ENCODE measurements around the gene PRAME.
"Not testable (repeated sequence)": the region's sequence is repeated elsewhere in the genome, so short reads cannot be mapped to it uniquely, and the experiment has no call there.

Gene PRAME

GRCh38 chr22:22581524-22581923 is 22.5 kb upstream of the PRAME start:
- DNase-seq (ENCODE audit: low read depth in 2 of 2), result not testable (repeated sequence)

- no peak for DNase-seq (ENCODE audit: low read depth in 2 of 2)
Observed at GRCh38 chr22:22579869-22580604, 21.0 kb upstream of the PRAME start.

- no peak for DNase-seq (ENCODE audit: low read depth in 2 of 2)
Observed at GRCh38 chr22:22578702-22579424, 19.8 kb upstream of the PRAME start.

- no peak for DNase-seq (ENCODE audit: low read depth in 2 of 2)
Observed at GRCh38 chr22:22576989-22577427, 17.9 kb upstream of the PRAME start.

- DNase-seq (ENCODE audit: low read depth in 2 of 2), result no peak
Observed at GRCh38 chr22:22576244-22576988, 17.4 kb upstream of the PRAME start.

GRCh38 chr22:22574361-22574760 is 15.3 kb upstream of the PRAME start:
- no peak for DNase-seq (ENCODE audit: low read depth in 2 of 2)

GRCh38 chr22:22573047-22573889 is 14.2 kb upstream of the PRAME start:
- DNase-seq (ENCODE audit: low read depth in 2 of 2), result no peak

- DNase-seq (ENCODE audit: low read depth in 2 of 2), result no peak
Observed at GRCh38 chr22:22571862-22572261, 12.8 kb upstream of the PRAME start.

- no peak for DNase-seq (ENCODE audit: low read depth in 2 of 2)
Observed at GRCh38 chr22:22571429-22571828, 12.4 kb upstream of the PRAME start.

- no peak for DNase-seq (ENCODE audit: low read depth in 2 of 2)
Observed at GRCh38 chr22:22569218-22569617, 10.2 kb upstream of the PRAME start.

- DNase-seq (ENCODE audit: low read depth in 2 of 2), result no peak
Observed at GRCh38 chr22:22565981-22566380, 6.9 kb upstream of the PRAME start.

GRCh38 chr22:22558071-22558971 is 744 bp downstream of the PRAME start:
- no peak for DNase-seq (ENCODE audit: low read depth in 2 of 2)

GRCh38 chr22:22556995-22557925 is 1.8 kb downstream of the PRAME start:
- DNase-seq (ENCODE audit: low read depth in 2 of 2), result no peak

- DNase-seq (ENCODE audit: low read depth in 2 of 2), result no peak
Observed at GRCh38 chr22:22556578-22556977, 2.5 kb downstream of the PRAME start.

GRCh38 chr22:22555596-22555995 is 3.5 kb downstream of the PRAME start:
- DNase-seq (ENCODE audit: low read depth in 2 of 2), result no peak

- no peak for DNase-seq (ENCODE audit: low read depth in 2 of 2)
Observed at GRCh38 chr22:22554587-22555284, 4.3 kb downstream of the PRAME start.

- DNase-seq (ENCODE audit: low read depth in 2 of 2), result no peak
Observed at GRCh38 chr22:22553735-22554586, 5.1 kb downstream of the PRAME start.

GRCh38 chr22:22553141-22553540 is 5.9 kb downstream of the PRAME start:
- DNase-seq (ENCODE audit: low read depth in 2 of 2), result no peak
